Activated T-cell treated with anti-CD3 and anti-CD28 coated beads for 1 hour (primary cell): ENCODE data around the gene EDN2.

ENCODE experiments used
- DNase-seq: peaks from one replicate; pipeline ENCODE4 v3.0.0-alpha.2; 2020; ENCODE audit warnings: low read depth

Gene EDN2

GRCh38 chr1:41517062-41517438 is 32.6 kb upstream of the EDN2 start:
- no peak for DNase-seq

- peak; percentile 36 for DNase-seq
Measured at GRCh38 chr1:41516168-41517061, 31.9 kb upstream of the EDN2 start.

- no peak for DNase-seq
Measured at GRCh38 chr1:41515778-41516167, 31.3 kb upstream of the EDN2 start.

GRCh38 chr1:41515131-41515678 is 30.7 kb upstream of the EDN2 start:
- DNase-seq = no peak

- no peak for DNase-seq
Measured at GRCh38 chr1:41514381-41514780, 29.9 kb upstream of the EDN2 start.

- DNase-seq = no peak
Measured at GRCh38 chr1:41513383-41513735, 28.9 kb upstream of the EDN2 start.

GRCh38 chr1:41512701-41513382 is 28.4 kb upstream of the EDN2 start:
- no peak for DNase-seq

- DNase-seq = no peak
Measured at GRCh38 chr1:41511239-41511540, 26.7 kb upstream of the EDN2 start.

GRCh38 chr1:41510531-41511238 is 26.2 kb upstream of the EDN2 start:
- DNase-seq = no peak

- DNase-seq = no peak
Measured at GRCh38 chr1:41509270-41509671, 24.8 kb upstream of the EDN2 start.

- DNase-seq = no peak
Measured at GRCh38 chr1:41508290-41508689, 23.8 kb upstream of the EDN2 start.

- no peak for DNase-seq
Measured at GRCh38 chr1:41507836-41508235, 23.4 kb upstream of the EDN2 start.

GRCh38 chr1:41507110-41507720 is 22.7 kb upstream of the EDN2 start:
- DNase-seq = no peak

GRCh38 chr1:41504114-41505035 is 19.9 kb upstream of the EDN2 start:
- no peak for DNase-seq

- DNase-seq = no peak
Measured at GRCh38 chr1:41503538-41504113, 19.1 kb upstream of the EDN2 start.

GRCh38 chr1:41502912-41503311 is 18.4 kb upstream of the EDN2 start:
- DNase-seq = no peak

- no peak for DNase-seq
Measured at GRCh38 chr1:41501581-41501980, 17.1 kb upstream of the EDN2 start.

GRCh38 chr1:41500781-41501518 is 16.5 kb upstream of the EDN2 start:
- DNase-seq = no peak

- no peak for DNase-seq
Measured at GRCh38 chr1:41500378-41500777, 15.9 kb upstream of the EDN2 start.

GRCh38 chr1:41499591-41499990 is 15.1 kb upstream of the EDN2 start:
- DNase-seq = no peak
